ENCODE results near the gene SEPTIN5. TPM values are rescaled to one million over a fixed set of nuclear protein-coding genes. Genes with fewer than 3 reads are reported as not detected.

The SEPTIN5 gene
- total RNA-seq, 2 experiments from 2014 or later, result 0.47 to 0.81 TPM

DNA sequence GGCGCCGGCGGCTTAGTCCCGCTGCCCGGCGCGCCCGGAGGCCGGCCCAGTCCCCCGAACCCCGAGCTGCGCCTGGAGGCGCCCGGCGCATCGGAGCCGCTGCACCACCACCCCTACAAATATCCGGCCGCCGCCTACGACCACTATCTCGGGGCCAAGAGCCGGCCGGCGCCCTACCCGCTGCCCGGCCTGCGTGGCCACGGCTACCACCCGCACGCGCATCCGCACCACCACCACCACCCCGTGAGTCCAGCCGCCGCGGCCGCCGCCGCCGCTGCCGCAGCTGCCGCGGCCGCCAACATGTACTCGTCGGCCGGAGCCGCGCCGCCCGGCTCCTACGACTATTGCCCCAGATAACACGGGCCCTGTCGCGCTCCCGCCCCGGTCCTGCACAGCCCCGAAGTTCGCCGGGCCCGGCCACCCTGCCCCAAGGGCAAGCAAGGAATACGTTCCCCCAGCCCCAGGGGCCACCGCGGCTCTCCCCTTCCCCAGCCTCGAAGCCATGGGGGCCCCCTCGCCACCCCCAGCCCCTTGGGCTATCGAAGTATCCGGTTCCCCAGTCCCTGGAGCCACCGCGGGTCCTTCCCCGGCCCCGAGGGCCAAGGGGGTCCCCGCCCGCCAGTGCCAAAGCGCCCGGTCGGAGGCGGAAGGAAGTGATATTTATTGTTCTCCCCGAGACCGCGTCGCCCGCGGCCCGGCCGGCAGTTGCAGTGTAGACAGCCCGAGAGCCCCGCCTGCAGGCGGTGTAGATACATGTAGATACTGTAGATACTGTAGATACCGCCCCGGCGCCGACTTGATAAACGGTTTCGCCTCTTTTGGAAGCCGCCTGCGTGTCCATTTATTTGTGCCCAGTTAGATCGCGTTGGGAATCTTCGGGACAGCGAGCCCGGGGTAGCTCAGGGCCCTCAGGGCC is 52.5 kb downstream of the SEPTIN5 start:
- H3K36me3 Mint-ChIP-seq (ENCODE audit: low read depth), result no peaks in the 10 kb centered on the region
- intact Hi-C loops (cut with micrococcal nuclease), result loop anchor here (1.0 kb wide), 1 partner anchor 35 kb away; no protein-coding TSS in a partner anchor
- peak; percentile 70 for DNase-seq
- no peak overlapping the region for H3K27ac Mint-ChIP-seq
- H3K27me3 Mint-ChIP-seq (ENCODE audit: low read depth), result peaks cover 65% of the 10 kb centered on the region
- peaks cover 10% of the 10 kb centered on the region for H3K4me1 Mint-ChIP-seq (ENCODE audit: low read depth)
- no peak overlapping the region for H3K4me3 Mint-ChIP-seq
- CTCF ChIA-PET, result interaction anchor here (1.9 kb wide), 1 partner anchor 13 kb away, joined by 4 read pairs; no protein-coding TSS in a partner anchor
- no peaks in the 10 kb centered on the region for H3K9me3 Mint-ChIP-seq

DNA sequence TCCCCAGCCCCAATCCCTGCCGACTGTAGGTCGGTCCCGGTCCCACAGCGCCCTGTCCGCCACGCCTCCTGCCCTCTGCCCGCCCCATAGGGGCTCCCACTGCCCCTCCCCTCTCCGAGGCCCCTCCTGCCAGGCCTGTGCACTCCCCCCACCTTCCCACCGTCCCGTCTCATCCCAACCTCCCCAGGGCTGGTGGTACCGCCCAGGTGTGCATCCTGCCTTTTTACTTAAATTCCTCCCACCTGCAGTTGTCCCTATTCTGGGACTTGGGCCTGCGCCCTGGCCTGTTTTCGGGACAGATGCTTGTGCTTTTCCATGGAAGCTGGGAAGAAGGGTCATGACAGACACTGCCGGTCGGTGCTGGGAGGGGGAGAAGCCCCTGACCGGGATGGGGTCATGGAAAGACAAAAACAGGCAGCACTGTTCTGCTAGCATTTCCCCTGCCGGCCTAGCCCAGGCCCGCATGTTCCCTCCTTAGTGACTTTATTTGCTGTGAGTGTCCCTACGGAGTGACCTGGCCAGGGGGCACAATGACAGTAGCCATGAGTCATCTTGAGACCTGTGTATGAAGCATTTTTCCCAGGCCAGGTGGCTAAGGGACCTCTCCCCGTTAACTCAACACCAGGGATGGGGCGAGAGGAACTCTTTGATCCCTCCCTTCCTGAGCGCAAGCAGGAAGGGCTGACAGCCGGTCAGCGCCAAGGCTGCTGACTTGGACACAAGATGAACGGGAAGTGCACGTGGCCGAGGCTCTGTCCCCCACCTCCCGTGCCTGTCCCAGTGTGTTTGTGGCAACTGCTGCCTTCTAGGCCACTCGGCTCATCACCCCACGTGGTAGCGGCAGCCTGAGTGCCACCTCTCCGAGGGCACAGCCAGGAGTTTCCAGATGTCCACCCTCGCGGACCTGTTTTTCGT is 53.4 kb downstream of the SEPTIN5 start:
- CTCF ChIA-PET, result interaction anchor here (1.9 kb wide), 1 partner anchor 14 kb away, joined by 4 read pairs; no protein-coding TSS in a partner anchor
- intact Hi-C loops (cut with micrococcal nuclease), result loop anchor here (1.0 kb wide), 1 partner anchor 36 kb away; no protein-coding TSS in a partner anchor

DNA sequence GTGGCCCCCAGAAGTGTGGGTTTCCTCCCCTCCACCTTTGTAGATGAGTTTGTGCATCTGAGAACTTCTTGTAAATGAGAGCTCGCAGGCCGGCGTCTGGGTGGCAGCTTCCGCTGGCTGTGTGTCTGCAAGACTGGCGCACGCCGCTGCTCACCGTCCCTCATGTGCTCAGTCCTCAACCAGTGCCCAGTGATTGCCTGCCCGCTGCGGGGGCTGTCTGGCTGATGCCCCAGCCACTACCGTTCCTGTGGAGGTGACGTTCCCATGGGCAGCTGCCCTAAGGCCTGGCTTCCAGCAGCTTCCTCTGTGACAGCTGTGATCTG is 55.1 kb downstream of the SEPTIN5 start:
- Mint-ChIP-seq H3K27ac (no peak overlapping the region), H3K4me3 (no peak overlapping the region), H3K4me1 (ENCODE audit: low read depth) (peaks cover 10% of the 10 kb centered on the region), H3K27me3 (ENCODE audit: low read depth) (peaks cover 65% of the 10 kb centered on the region), H3K36me3 (ENCODE audit: low read depth) (no peaks in the 10 kb centered on the region), H3K9me3 (no peaks in the 10 kb centered on the region)
- CTCF ChIA-PET, result interaction anchor here (1.8 kb wide), 1 partner anchor 39 kb away, joined by 5 read pairs; no protein-coding TSS in a partner anchor
- intact Hi-C loops (cut with micrococcal nuclease), result no loop called here
- no peak for DNase-seq

More for the DNA sequence above, 53.4 kb downstream of the SEPTIN5 start:
- H3K27ac Mint-ChIP-seq, result no peak overlapping the region
- H3K36me3 Mint-ChIP-seq (ENCODE audit: low read depth), result no peaks in the 10 kb centered on the region
- no peaks in the 10 kb centered on the region for H3K9me3 Mint-ChIP-seq
- DNase-seq, result no peak
- peaks cover 10% of the 10 kb centered on the region for H3K4me1 Mint-ChIP-seq (ENCODE audit: low read depth)
- peaks cover 63% of the 10 kb centered on the region for H3K27me3 Mint-ChIP-seq (ENCODE audit: low read depth)
- no peak overlapping the region for H3K4me3 Mint-ChIP-seq

DNA sequence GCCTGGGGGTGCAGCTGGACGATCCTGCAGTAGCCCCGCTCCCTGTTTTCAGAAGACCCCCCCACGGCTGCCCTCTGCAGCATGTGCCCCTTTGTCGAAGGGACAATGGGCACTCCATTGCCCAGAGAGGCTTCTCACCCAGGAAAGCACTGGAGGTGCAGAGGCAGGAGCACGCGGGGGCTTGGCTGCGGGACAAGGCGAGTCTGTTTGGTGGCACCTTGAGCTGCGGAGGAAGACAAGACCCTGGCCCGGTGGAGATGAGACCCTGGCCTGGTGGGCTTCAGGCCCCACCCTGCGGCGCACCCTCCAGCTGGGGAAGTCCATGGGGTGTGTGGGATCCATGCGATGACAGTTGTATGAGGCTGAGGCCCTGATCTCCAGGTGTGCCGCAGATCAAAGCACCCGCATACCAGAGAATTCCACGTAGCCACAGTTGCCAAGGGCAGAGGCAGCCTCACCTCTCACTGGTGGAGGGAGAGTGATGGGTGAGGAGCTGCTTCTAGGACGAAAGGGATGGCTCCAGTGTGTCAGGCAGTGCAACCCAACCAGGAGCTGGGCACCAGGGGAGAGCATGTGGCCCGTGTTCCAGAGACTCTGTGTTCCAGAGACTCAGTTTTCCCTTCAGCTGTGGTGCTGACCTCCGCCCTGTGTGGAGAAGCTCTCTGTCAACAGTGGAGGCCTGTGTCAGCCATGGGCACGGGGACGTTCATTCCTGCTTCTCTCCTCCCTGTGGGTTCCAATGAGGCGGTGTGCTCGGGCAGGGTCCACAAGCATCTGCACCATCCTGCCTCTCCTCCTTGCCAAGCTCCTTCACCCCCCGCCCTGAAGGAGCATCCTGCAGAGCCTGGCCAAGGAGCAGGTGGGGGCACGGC is 56.3 kb downstream of the SEPTIN5 start:
- Mint-ChIP-seq H3K27ac (no peak overlapping the region), H3K27me3 (ENCODE audit: low read depth) (peaks cover 57% of the 10 kb centered on the region), H3K9me3 (no peaks in the 10 kb centered on the region), H3K4me1 (ENCODE audit: low read depth) (peaks cover 5% of the 10 kb centered on the region), H3K4me3 (no peak overlapping the region), H3K36me3 (ENCODE audit: low read depth) (no peaks in the 10 kb centered on the region)
- CTCF ChIA-PET, result interaction anchor here (0.9 to 1.8 kb wide), 2 partner anchors 40 kb away, joined by 4 to 5 read pairs; no protein-coding TSS in a partner anchor
- no peak for DNase-seq
- intact Hi-C loops (cut with micrococcal nuclease), result no loop called here

DNA sequence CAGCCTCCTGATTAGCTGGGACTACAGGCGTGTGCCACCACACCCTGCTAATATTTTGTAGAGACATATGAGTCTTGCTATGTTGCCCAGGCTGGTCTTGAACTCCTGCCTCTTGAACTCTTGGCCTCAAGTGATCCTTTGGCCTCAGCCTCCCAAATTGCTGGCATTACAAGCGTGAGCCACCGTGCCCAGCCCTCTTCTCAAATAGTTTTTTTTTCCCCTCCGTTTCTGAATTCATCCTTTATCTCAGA is 58.0 kb downstream of the SEPTIN5 start:
- peaks cover 56% of the 10 kb centered on the region for H3K27me3 Mint-ChIP-seq (ENCODE audit: low read depth)
- peaks cover 8% of the 10 kb centered on the region for H3K4me1 Mint-ChIP-seq (ENCODE audit: low read depth)
- H3K27ac Mint-ChIP-seq, result no peak overlapping the region
- DNase-seq, result no peak
- CTCF ChIA-PET, result no interaction called here
- no peak overlapping the region for H3K4me3 Mint-ChIP-seq
- H3K36me3 Mint-ChIP-seq (ENCODE audit: low read depth), result no peaks in the 10 kb centered on the region
- intact Hi-C loops (cut with micrococcal nuclease), result no loop called here
- H3K9me3 Mint-ChIP-seq, result no peaks in the 10 kb centered on the region

Other genes starting within 250 kb of the SEPTIN5 start
- gene UFD1, start 235.3 kb upstream of the SEPTIN5 start, total RNA-seq, result 10 to 100 TPM; 75.1 to 83.3 TPM
- 10 to 100 TPM; 86.3 to 91.7 TPM for gene CDC45, start 234.6 kb upstream of the SEPTIN5 start, total RNA-seq
- under 1 TPM in 1 of 2 experiments, not detected in 1; 0.21 TPM for gene CLDN5, start 190.1 kb upstream of the SEPTIN5 start, total RNA-seq
- gene GP1BB, start 9.0 kb downstream of the SEPTIN5 start, total RNA-seq, result not detected
- gene TBX1, start 46.3 kb downstream of the SEPTIN5 start, total RNA-seq, result not detected
- 1 to 10 TPM; 8.8 to 9.8 TPM for gene GNB1L, start 140.4 kb downstream of the SEPTIN5 start, total RNA-seq
- 10 to 100 TPM; 10.9 to 11.9 TPM for gene RTL10, start 140.4 kb downstream of the SEPTIN5 start, total RNA-seq
- 10 to 100 TPM; 53.7 to 56.8 TPM for gene COMT, start 227.3 kb downstream of the SEPTIN5 start, total RNA-seq
- 10 to 100 TPM; 22.9 to 23.6 TPM for gene TXNRD2, start 227.3 kb downstream of the SEPTIN5 start, total RNA-seq

All from activated naive CD4-positive, alpha-beta T cell treated with anti-CD3 and anti-CD28 coated beads for 36 hours (primary cell).